GM18868 (cell line): ENCODE measurements around the gene LUC7L2.
"Not testable (repeated sequence)": the region's sequence is repeated elsewhere in the genome, so short reads cannot be mapped to it uniquely, and the experiment has no call there.

ENCODE experiments used
- ATAC-seq: cut with Tn5 transposase; IDR thresholded peaks from one replicate; pipeline ENCODE4 v1.9.1; 2021; ENCODE audit warnings: mild to moderate bottlenecking, moderate library complexity; ENCODE audit not compliant: unreplicated experiment

The LUC7L2 gene

GRCh38 chr7:139394540-139394939 lies 34.8 kb downstream of the LUC7L2 start:
- ATAC-seq: no peak

- ATAC-seq: no peak
Observed at GRCh38 chr7:139396323-139396951, 36.7 kb downstream of the LUC7L2 start.

- ATAC-seq: no peak
Observed at GRCh38 chr7:139397192-139397591, 37.5 kb downstream of the LUC7L2 start.

- ATAC-seq: no peak
Observed at GRCh38 chr7:139403601-139404000, 43.9 kb downstream of the LUC7L2 start.

GRCh38 chr7:139407555-139407954 lies 47.9 kb downstream of the LUC7L2 start:
- ATAC-seq: no peak

- not testable (repeated sequence) for ATAC-seq
Observed at GRCh38 chr7:139414743-139415402, 55.2 kb downstream of the LUC7L2 start.

- no peak for ATAC-seq
Observed at GRCh38 chr7:139416405-139416804, 56.7 kb downstream of the LUC7L2 start.

GRCh38 chr7:139417478-139417877 lies 57.8 kb downstream of the LUC7L2 start:
- no peak for ATAC-seq

- ATAC-seq: no peak
Observed at GRCh38 chr7:139421123-139421522, 61.4 kb downstream of the LUC7L2 start.

- ATAC-seq: no peak
Observed at GRCh38 chr7:139422126-139422525, 62.4 kb downstream of the LUC7L2 start.

GRCh38 chr7:139423091-139423490 lies 63.4 kb downstream of the LUC7L2 start:
- no peak for ATAC-seq

- ATAC-seq: no peak
Observed at GRCh38 chr7:139424004-139424403, 64.3 kb downstream of the LUC7L2 start.

- not testable (repeated sequence) for ATAC-seq
Observed at GRCh38 chr7:139425701-139426100, 66.0 kb downstream of the LUC7L2 start.

GRCh38 chr7:139426258-139427028 lies 66.7 kb downstream of the LUC7L2 start:
- ATAC-seq: no peak

- no peak for ATAC-seq
Observed at GRCh38 chr7:139427029-139427420, 67.3 kb downstream of the LUC7L2 start.

GRCh38 chr7:139427788-139428187 lies 68.1 kb downstream of the LUC7L2 start:
- ATAC-seq: no peak

GRCh38 chr7:139429735-139430134 lies 70.0 kb downstream of the LUC7L2 start:
- not testable (repeated sequence) for ATAC-seq

- ATAC-seq: no peak
Observed at GRCh38 chr7:139430443-139430842, 70.7 kb downstream of the LUC7L2 start.

- ATAC-seq: no peak
Observed at GRCh38 chr7:139431010-139431409, 71.3 kb downstream of the LUC7L2 start.

- no peak for ATAC-seq
Observed at GRCh38 chr7:139431459-139431858, 71.8 kb downstream of the LUC7L2 start.

GRCh38 chr7:139436806-139437205 lies 77.1 kb downstream of the LUC7L2 start:
- ATAC-seq: no peak

GRCh38 chr7:139439375-139439774 lies 79.7 kb downstream of the LUC7L2 start:
- no peak for ATAC-seq
